Effector memory CD4-positive, alpha-beta T cell (primary cell): ENCODE results near the gene DENND1A.

ENCODE experiments used
- DNase-seq, 3 donors: peaks; one replicate each; pipeline ENCODE4 v3.0.0-alpha.2; 2020
- H3K27ac ChIP-seq: 2 replicates; pipeline ENCODE4 v1.7.0; 2013; ENCODE audit warnings: mild to moderate bottlenecking, low read length, moderate library complexity; ENCODE audit not compliant: insufficient read depth, poor library complexity, severe bottlenecking
- H3K27me3 ChIP-seq: replicated peaks from 2 replicates; pipeline ENCODE4 v1.7.0; 2013; ENCODE audit warnings: mild to moderate bottlenecking, low read length; ENCODE audit not compliant: insufficient read depth, control insufficient read depth, poor library complexity, severe bottlenecking
- H3K36me3 ChIP-seq: 2 replicates; pipeline ENCODE4 v1.7.0; 2013; ENCODE audit warnings: mild to moderate bottlenecking, low read length, moderate library complexity; ENCODE audit not compliant: control insufficient read depth, insufficient read depth
- H3K4me1 ChIP-seq: 2 replicates; pipeline ENCODE4 v1.7.0; 2013; ENCODE audit warnings: low read length, mild to moderate bottlenecking; ENCODE audit not compliant: control insufficient read depth, insufficient read depth, poor library complexity, severe bottlenecking
- H3K4me3 ChIP-seq: 2 replicates; pipeline ENCODE4 v1.7.0; 2013; ENCODE audit warnings: low read length, low read depth, mild to moderate bottlenecking; ENCODE audit not compliant: insufficient read depth, poor library complexity, severe bottlenecking
- H3K9me3 ChIP-seq: 2 replicates; pipeline ENCODE4 v1.7.0; 2013; ENCODE audit warnings: mild to moderate bottlenecking, low read length, moderate library complexity; ENCODE audit not compliant: control insufficient read depth

Gene DENND1A

GRCh38 chr9:123615381-123615780, 314.5 kb downstream of the DENND1A start:
- no peaks in the 10 kb centered on the region for H3K4me1 ChIP-seq
- no peak for DNase-seq
- H3K4me3 ChIP-seq: no peak overlapping the region
- no peaks in the 10 kb centered on the region for H3K27me3 ChIP-seq
- H3K9me3 ChIP-seq: no peaks in the 10 kb centered on the region
- H3K27ac ChIP-seq: no peak overlapping the region
- H3K36me3 ChIP-seq: no peaks in the 10 kb centered on the region

DNA sequence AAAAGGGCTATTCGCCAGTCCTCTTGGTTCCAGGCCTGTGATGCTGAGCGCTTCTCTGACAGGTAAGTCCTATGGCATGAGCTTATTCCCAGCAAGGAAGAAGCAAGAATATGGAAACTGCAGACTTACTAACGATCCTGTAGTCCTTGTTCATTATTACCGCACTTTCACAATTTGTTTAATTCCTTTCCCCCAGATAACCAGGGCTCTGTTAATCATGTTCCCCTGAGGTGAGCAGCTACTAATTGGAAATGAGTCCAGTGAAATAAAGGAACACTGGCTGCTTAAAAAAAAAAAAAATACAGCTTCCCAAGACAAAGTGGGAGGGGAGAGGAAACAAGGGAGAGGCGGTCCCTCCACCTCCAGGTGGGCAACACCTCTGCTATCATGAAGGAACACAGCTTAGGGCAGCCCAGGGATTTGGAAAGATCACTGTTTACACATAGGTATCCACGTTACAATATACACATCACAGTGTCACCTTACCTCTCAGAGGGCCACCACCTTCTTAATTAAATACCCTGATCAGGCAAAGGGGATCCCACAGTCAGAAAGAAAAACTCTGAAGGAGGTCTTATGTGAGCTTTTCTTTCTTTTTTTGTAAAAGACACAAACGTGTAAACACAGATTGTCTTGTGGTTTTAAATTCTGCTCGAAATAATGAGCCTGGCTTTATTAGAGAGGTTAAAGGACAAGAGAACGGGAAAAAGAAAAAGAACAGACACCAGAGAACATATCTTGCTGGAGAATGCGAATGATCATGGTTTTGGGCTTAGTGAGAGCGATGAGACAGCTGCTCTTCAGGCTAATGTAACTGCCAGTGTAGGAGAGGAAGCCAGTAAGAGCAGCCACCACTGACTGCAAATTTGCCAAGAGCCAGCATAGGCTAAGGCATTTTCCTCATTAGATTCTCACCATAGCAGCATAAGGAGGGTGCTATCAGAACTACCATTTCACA, 315.3 kb downstream of the DENND1A start:
- H3K27me3 ChIP-seq: no peaks in the 10 kb centered on the region
- H3K27ac ChIP-seq: no peak overlapping the region
- DNase-seq: no peak
- H3K9me3 ChIP-seq: no peaks in the 10 kb centered on the region
- no peak overlapping the region for H3K4me3 ChIP-seq
- H3K36me3 ChIP-seq: no peaks in the 10 kb centered on the region
- no peaks in the 10 kb centered on the region for H3K4me1 ChIP-seq

- Histone ChIP-seq H3K27me3 (no peaks in the 10 kb centered on the region), H3K36me3 (no peaks in the 10 kb centered on the region), H3K9me3 (no peaks in the 10 kb centered on the region), H3K4me1 (no peaks in the 10 kb centered on the region), H3K27ac (no peak overlapping the region), H3K4me3 (no peak overlapping the region)
- DNase-seq: no peak
Measured at GRCh38 chr9:123611226-123611625, 318.7 kb downstream of the DENND1A start.

DNA sequence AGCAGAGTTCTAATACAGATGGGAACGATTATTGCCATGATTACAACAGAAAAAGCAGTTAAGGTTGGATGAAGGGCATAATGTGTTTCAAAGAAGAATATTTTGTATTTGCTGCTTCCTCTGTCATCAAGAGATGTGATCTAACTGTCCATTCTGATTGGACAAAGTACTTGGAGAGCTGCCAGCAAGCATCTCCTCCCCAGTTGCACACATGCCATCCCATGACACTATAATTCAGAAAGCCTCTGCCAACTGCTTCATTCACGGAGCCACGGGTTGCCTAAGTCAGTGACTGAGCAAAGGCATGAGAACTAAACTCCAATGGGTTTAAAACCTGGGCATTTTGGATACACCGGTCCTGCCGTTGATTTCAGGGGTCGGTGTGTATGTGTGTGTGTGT, 320.1 kb downstream of the DENND1A start:
- no peak overlapping the region for H3K27ac ChIP-seq
- DNase-seq: no peak
- H3K4me3 ChIP-seq: no peak overlapping the region
- no peaks in the 10 kb centered on the region for H3K27me3 ChIP-seq
- H3K9me3 ChIP-seq: no peaks in the 10 kb centered on the region
- H3K4me1 ChIP-seq: no peaks in the 10 kb centered on the region
- no peaks in the 10 kb centered on the region for H3K36me3 ChIP-seq

DNA sequence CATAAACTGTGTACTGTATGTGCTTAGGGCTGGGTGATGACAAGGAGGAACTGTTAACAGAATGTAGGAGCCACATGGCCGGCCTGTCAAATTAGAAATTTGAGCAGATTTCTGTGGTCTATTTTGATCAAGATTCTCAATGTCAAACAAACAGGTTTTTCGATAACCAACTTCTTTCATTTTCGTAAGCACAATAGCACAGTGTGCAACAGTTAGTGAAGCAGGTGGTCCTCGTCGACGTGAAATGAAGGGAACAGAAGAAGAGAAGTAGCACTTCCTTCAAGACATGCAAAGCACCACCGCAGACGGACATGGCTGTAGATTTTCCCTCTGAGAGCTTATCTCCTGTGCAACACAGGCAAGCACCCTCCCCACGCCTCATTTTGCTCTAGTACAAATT, 321.8 kb downstream of the DENND1A start:
- Histone ChIP-seq H3K4me3 (no peak overlapping the region), H3K4me1 (no peaks in the 10 kb centered on the region), H3K27ac (no peak overlapping the region), H3K27me3 (no peaks in the 10 kb centered on the region), H3K9me3 (no peaks in the 10 kb centered on the region), H3K36me3 (peaks cover 4% of the 10 kb centered on the region)
- no peak for DNase-seq

DNA sequence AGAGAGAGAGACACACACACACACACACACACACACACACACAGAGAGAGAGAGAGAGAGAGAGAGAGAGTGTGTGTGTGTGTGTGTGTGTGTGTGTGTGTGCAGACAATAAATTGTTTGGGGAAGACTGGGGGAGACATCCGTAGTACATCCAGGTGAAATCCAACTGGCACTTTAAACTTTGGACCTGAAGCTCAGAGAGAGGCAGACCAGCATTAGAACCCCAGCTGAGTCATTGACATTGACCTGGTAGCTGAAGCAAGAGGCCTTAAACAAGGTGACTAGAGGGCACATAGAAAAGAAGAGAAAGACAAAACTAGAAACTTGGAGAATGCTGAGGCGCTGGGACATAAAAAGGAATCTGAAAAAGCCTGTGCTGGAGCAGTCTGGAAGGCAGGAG, 322.4 kb downstream of the DENND1A start:
- Histone ChIP-seq H3K36me3 (peaks cover 4% of the 10 kb centered on the region), H3K4me3 (no peak overlapping the region), H3K4me1 (no peaks in the 10 kb centered on the region), H3K9me3 (no peaks in the 10 kb centered on the region), H3K27me3 (no peaks in the 10 kb centered on the region), H3K27ac (no peak overlapping the region)
- no peak for DNase-seq

DNA sequence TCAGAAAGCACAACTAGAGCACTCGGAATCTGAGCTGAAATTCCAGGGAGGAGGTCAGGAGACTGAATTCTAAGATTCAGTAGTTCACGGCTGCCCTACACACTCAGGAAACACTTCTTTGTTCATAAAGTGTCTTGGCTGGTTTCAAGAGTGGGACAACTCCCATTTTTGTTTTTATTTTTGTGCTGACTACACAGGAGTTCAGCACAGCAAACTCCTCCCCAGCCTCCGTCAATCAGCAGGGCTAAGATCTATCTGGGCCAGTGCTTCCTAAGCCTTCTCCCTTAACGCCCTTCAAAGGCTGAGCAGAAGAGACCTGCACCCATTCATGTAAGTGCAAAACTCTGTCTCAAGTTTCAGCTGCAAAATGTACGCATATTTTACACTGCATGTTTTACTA, 323.8 kb downstream of the DENND1A start:
- no peak for DNase-seq
- Histone ChIP-seq H3K4me3 (no peak overlapping the region), H3K4me1 (no peaks in the 10 kb centered on the region), H3K27me3 (no peaks in the 10 kb centered on the region), H3K27ac (no peak overlapping the region), H3K9me3 (no peaks in the 10 kb centered on the region), H3K36me3 (peaks cover 4% of the 10 kb centered on the region)

GRCh38 chr9:123605286-123605685, 324.6 kb downstream of the DENND1A start:
- Histone ChIP-seq H3K27ac (no peak overlapping the region), H3K9me3 (no peaks in the 10 kb centered on the region), H3K36me3 (peaks cover 4% of the 10 kb centered on the region), H3K4me3 (no peak overlapping the region), H3K4me1 (no peaks in the 10 kb centered on the region), H3K27me3 (no peaks in the 10 kb centered on the region)
- no peak for DNase-seq

- Histone ChIP-seq H3K27ac (no peak overlapping the region), H3K27me3 (no peaks in the 10 kb centered on the region), H3K4me1 (no peaks in the 10 kb centered on the region), H3K9me3 (no peaks in the 10 kb centered on the region), H3K4me3 (no peak overlapping the region), H3K36me3 (peaks cover 4% of the 10 kb centered on the region)
- no peak for DNase-seq
Measured at GRCh38 chr9:123604861-123605260, 325.1 kb downstream of the DENND1A start.

- no peak for DNase-seq
- Histone ChIP-seq H3K27ac (no peak overlapping the region), H3K27me3 (no peaks in the 10 kb centered on the region), H3K4me3 (no peak overlapping the region), H3K4me1 (no peaks in the 10 kb centered on the region), H3K36me3 (peaks cover 4% of the 10 kb centered on the region), H3K9me3 (no peaks in the 10 kb centered on the region)
Measured at GRCh38 chr9:123601828-123602227, 328.1 kb downstream of the DENND1A start.
